Effector CD4-positive, alpha-beta T cell (primary cell): Measurements from ENCODE around the gene ZNF85.
"Not testable (repeated sequence)": the region's sequence is repeated elsewhere in the genome, so short reads cannot be mapped to it uniquely, and the experiment has no call there.

ENCODE experiments used
- DNase-seq: peaks from one replicate; pipeline ENCODE4 v3.0.0-alpha.2; 2020
- total RNA-seq: gene quantifications from one replicate; lab custom pipeline; 2026; lab: John Stamatoyannopoulos, UW

Gene ZNF85
- total RNA-seq, result 7.3 reads per million, percentile 26 among the genes with 10 or more reads in this experiment

GRCh38 chr19:20923077-20923871, at the start of gene ZNF85:
TSS of gene ZNF85 (plus strand) at chr19:20923251. CDS start at chr19:20923401, 150 bp downstream.
- DNase-seq, result peak; percentile 87

DNA sequence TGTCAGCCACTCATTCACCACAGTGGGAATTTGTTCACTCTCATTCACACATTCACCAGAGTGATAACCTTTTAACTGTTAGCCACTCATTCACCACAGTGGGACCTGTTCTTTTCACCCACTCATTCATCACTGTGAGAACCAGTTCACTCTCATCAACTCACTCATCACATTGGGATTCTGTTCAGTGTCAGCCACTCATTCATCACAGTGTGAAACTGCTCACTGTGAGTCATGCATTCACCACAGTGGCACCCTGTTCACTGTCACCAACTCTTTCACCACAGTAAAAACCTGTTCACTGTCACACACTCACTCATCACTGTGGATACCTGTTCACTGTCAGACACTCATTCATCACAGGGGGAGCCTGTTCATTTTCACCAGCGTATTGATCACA, 43.5 kb upstream of the ZNF85 start:
- no peak for DNase-seq

GRCh38 chr19:20912973-20913372, 10.1 kb upstream of the ZNF85 start:
- no peak for DNase-seq

GRCh38 chr19:20925481-20925880, 2.4 kb downstream of the ZNF85 start:
- no peak for DNase-seq

GRCh38 chr19:20926796-20927195, 3.7 kb downstream of the ZNF85 start:
- DNase-seq, result no peak

- no peak for DNase-seq
These were observed 5.3 kb downstream of the ZNF85 start for GRCh38 chr19:20928371-20928770.

GRCh38 chr19:20936322-20936947, 13.4 kb downstream of the ZNF85 start:
- DNase-seq, result not testable (repeated sequence)

GRCh38 chr19:20952561-20953095, 29.6 kb downstream of the ZNF85 start:
- not testable (repeated sequence) for DNase-seq

GRCh38 chr19:20964798-20965197, 41.7 kb downstream of the ZNF85 start:
- DNase-seq, result no peak

- DNase-seq, result no peak
These were observed 45.0 kb downstream of the ZNF85 start for GRCh38 chr19:20968092-20968491.

DNA sequence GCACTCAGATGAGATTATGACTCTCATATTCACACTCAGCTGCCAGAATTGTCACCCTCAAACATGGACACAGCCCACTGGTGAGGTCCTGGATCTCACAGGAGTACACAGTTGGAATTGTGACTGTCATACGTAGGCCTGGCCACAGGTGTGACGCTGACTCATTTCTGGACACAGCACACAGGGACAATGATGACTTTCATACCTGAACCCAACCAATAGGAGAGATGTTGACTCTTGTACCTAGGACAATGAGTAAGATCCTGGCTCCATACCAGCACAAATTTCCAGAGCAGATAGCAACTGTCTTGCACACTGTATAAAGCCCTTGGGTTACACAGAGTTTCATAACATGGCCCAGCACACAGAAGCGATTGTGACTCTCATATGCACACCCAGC, 46.4 kb downstream of the ZNF85 start:
- no peak for DNase-seq

GRCh38 chr19:20969898-20970297, 46.8 kb downstream of the ZNF85 start:
- DNase-seq, result no peak

- not testable (repeated sequence) for DNase-seq
These were observed 69.7 kb downstream of the ZNF85 start for GRCh38 chr19:20992788-20993187.

- peak; percentile 80 for DNase-seq
These were observed 76.8 kb downstream of the ZNF85 start for GRCh38 chr19:20999731-21000352.
